Stimulated activated CD8-positive, alpha-beta memory T cell treated with anti-CD3 and anti-CD28 coated beads, Interleukin-4, amount 100 ng/mL, for 4 hours (primary cell): ENCODE data around the gene TMEM42.
A peak's percentile ranks its signal among the peaks of the same experiment; 100 is the strongest.
"Not testable (repeated sequence)": the region's sequence is repeated elsewhere in the genome, so short reads cannot be mapped to it uniquely, and the experiment has no call there.

Experiments
- DNase-seq, 2 donors: peaks; one replicate each; pipeline ENCODE4 v3.0.0-alpha.2; 2020; ENCODE audit warnings: low read depth in 2 of 2, low spot score in 1 of 2

The TMEM42 gene

DNA sequence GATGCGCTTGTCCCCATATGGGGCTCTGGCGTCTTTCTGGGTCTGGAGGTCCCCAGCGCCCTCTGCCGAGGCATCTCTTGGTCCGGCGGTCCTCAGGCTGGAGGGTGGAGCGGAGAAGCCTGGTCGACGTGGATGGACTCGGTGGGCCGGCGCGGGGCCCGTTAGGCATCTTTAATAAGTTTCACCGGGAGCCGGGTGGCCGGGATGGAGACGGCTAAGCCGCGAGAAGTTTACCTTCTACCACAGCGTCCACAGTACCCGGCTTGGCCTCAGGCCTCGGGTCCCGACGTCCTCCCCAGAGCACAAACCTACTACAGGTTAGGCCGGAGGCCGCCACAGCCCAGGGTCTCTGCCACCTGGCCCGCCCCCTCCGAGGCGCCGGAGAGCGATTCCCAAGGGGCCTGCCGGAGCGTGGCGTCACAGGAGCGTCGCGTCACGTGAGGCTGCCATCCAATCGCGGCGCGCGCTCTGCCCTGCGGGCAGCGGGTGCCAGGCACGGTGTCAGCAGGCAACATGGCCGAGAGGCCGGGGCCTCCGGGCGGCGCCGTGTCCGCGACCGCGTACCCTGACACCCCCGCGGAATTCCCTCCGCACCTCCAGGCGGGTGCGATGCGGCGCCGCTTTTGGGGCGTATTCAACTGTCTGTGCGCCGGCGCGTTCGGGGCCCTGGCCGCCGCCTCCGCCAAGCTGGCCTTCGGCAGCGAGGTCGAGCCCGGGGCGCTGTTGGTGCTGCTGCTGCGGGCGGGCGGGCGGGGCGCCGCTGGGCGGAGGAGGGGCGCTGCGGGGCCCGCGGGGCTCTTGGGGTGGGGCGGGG, at the start of gene TMEM42:
Gene TMEM42 (plus strand): TSS at position 501 of the 814 bp plus-strand sequence. CDS start 13 bp downstream, at position 514.
- peak; percentile 74 to 81 for DNase-seq

DNA sequence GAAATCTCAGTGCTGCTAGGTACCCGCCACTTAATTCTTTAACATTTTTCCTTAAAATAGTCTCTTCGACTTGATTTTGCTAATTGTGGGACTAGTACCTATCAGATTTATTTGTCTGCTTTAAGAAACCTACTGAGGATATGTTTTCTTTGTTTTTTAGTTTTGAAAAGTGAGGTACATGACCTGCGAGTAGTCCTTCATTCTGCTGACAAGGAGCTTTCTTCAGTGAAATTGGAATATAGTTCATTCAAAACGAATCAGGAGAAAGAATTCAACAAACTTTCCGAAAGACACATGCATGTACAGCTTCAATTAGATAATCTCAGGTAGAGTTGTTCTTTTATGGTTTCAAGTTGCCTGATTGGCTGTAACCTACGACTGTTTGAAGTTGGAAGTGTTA, 47.0 kb upstream of the TMEM42 start:
- DNase-seq, result no peak

DNA sequence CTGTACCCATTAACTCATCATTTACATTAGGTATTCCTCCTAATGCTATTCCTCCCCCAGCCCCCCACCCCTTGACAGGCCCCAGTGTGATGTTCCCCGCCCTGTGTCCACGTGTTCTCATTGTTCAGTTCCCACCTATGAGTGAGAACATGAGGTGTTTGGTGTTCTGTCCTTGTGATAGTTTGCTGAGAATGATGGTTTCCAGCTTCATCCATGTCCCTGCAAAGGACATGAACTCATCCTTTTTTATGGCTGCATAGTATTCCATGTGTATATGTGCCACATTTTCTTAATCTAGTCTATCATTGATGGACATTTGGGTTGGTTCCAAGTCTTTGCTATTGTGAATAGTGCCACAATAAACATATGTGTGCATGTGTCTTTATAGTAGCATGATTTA, 45.4 kb upstream of the TMEM42 start:
- DNase-seq, result not testable (repeated sequence)

DNA sequence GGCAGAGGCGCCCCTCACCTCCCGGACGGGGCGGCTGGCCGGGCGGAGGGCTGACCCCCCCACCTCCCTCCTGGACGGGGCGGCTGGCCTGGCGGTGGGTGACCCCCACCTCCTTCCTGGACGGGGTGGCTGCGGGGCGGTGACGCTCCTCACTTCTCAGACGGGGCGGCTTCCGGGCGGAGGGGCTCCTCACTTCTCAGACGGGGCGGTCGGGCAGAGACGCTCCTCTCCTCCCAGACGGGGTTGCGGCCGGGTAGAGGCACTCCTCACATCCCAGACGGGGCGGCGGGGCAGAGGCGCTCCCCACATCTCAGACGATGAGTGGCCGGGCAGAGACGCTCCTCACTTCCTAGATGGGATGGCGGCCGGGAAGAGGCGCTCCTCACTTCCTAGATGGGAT, 40.5 kb upstream of the TMEM42 start:
- DNase-seq, result not testable (repeated sequence)

DNA sequence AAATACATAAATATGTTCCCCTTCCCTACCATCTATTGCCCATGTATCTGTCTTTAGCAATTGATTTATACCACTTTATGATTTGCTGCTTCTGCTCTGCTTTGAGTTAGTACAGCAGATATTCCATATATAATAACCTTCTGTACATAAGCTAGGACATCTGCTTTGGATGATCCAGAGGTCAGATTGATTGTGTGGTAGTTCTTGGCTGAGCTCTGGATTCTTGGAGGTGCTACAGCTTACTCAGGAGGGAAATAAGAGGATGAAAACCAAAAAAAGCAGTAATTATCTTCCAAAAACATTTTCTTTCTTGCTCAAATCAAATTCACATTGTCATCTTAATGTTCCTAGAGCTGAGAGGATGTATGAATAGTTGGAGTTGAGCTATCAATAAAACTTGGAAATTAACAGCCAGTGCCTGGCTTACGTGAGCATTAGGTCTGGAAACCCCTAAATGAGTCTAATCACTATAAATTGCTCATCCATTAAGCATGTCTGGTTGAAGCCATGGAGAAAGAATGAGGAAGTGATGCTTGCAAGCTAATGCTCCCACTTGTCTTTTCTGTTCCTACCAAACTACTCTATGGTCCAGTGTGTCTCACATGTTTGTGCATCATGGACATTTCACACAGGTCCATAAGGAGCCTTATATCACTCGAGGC, 36.3 kb upstream of the TMEM42 start:
- no peak for DNase-seq

DNA sequence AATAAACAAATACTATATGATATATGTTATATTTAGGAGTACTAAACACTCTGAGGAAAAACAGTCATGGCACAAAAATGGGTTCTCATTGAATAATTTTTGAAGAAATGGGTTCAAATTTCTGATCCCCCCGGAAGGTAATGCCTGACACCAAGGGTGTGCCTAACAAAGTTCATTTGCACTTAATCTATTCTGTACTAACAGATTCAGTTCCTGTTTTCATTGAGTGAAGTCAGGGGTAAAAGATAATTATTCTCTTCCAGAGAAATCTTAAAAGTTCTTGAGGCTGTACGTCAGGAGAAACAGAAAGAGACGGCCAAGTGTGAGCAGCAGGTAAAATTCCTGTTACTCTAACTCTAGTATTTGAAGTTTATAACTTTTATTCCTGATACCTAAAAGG, 34.5 kb upstream of the TMEM42 start:
- no peak for DNase-seq

DNA sequence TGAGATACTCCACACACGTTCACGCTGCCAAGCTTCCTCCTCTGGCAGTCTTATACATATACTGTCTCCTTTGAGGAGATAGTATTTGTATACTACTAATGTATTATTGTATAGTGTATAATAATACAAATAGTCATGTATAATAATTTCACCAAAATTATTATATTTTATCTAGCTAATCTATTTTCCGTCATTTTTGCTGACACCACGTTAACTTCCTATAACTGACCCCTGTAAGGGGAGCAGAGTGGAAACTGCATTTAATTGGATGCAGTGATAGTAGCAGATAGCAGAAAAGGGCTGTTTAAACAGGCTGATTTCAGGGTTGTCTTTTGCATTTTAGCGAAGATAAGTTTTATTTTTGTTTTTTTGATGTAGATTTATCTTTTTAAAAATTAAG, 30.5 kb upstream of the TMEM42 start:
- DNase-seq, result no peak

DNA sequence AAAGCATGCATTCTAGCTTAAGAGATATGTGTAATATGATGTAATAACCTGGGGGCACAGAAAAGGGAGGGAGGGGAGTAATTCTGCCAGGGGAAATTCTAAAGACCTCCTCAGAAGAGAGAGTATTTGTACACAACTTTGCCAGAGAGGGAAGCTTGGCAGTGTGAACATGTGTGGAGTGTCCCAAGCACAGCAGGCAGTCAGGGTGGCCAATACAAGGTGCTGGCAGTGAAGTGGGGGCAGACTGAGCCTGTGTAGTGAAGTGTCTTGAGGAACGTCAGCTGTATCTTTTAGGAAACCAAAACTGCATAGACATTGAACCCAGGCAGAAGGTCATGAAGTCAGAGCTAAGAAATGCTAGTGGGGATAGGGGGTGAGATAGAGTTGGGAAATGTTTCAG, 29.7 kb upstream of the TMEM42 start:
- DNase-seq, result no peak

DNA sequence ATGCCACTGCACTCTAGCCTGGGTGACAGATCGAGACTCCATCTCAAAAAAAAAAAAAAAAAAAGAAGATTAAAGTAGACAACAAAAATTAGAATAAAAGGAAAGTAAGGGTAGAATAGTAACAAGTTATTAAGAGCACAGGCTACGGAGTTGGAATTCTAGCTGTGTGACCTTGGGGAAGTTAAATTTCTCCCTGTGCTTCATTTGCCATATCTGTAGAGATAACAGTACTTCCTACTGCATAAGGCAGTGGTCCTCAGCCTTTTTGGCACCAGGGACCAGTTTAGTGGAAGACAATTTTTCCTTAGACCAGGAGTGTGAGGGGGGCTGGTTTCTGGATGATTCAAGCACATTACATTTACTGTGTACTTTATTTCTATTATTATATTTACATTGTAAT, 28.7 kb upstream of the TMEM42 start:
- no peak for DNase-seq

DNA sequence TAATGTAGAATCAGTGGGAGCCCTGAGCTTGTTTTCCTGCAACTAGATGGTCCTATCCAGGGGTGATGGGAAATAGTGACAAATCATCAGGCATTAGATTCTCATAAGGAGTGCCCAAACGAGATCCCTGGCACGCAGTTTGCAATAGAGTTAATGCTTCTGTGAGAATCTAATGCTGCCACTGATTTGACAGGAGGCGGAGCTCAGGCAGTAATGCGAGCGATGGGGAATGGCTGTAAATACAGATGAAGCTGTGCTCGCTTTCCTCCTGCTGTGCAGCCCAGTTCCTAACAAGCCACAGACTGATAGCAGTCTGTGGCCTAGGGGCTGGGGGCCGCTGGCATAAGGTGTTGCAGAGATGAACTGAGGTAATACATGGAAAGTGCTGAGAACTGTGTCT, 28.3 kb upstream of the TMEM42 start:
- DNase-seq, result no peak

DNA sequence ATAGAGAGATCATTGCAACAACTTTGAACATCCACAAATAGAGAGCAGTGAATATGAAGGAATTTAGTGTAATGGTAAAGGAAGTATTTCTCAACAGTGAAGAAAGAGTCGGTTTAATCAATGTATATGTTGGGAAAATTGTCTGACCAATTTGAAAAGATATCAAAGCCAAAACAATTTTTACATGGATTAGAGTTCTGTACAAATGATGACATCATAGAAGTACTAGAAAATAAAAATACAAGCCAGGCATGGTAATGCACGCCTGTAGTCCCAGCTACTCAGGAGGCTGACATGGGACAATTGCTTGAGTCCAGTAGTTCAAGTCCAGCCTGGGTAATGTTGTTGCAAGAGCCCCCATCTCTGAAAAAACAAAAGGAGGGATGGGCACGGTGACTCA, 26.0 kb upstream of the TMEM42 start:
- DNase-seq, result no peak

DNA sequence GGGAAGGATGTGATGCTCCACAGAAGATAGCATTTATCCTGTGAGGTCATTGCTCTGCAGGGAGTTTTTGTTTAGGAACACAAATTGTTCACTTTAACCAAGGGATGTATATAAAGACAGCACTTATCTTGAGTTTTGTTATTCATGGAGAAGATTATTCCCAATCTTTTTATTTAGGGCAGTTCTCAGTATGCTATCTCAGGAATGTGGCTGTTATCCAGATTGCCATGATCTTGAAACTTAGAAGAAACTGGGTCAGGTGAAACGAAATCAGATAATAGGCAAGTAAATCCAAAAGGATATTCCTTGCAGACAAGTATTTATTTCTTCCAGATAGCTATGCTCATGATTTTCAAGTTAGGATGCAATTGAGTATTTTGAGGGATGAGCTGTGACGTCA, 19.3 kb upstream of the TMEM42 start:
- no peak for DNase-seq

DNA sequence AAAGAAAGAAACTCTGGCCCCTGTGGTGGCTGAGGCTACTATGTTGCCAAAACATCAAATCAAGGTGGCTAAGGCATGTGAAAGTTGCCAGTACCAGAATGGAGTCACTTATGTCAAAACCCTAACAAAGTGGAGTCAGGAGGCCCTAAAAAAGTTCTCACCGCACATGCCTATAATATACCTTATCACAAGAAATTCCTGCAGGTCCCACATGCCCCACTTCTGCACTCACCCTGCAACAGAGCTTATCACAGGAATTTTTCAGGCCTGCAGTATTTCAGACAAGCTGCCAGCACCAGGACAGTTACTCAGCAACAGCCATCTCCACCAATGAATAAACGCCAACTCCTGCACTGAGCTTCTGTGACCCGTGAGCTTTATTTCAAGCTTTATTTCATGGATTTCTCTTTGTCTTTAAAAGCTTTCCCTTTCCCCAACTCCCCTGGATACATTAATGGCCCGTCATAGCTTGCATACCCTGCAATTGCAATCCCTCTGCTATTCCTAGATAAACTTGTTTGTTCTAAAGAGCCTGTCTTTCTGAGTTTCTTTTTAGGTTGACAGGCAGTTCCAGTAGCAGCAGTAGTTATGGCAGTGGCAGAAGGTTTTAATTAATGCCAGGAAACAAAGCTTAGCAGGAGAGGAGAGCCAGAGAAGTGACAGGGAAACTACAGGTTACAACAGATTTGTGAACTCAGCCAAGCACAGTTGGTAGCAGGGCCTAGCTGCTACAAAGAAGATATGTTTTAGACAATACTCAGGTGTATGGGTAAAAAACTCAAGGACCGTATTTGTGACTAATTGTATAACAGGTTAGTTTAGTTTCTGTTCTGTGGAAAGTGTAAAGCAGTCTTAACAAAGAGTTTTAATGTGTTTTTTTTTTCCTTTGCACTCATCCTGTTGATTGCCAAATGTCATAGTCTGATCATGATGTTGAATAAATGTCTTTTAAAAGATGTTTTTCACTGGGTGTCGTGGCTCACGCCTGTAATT, 15.9 kb upstream of the TMEM42 start:
- DNase-seq, result no peak

DNA sequence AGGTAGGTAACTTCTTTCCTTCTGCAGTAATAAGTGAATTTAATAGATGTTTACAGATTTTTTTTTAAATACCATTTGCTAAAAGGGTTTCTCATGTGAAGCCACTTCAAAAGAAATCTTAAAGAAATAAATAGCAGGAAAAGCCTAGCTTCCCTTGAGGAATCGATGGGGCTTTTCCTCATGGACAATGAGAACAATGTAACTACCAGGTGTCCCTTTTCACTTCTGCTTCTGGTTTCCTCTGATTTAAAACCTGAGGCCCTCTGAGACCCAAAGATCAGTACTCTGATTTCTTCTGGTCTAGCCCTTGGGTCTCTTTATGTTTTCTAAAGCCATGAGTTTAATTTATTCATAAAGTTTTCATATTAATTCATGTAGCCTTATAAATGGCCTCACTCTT, 13.1 kb upstream of the TMEM42 start:
- DNase-seq, result no peak

DNA sequence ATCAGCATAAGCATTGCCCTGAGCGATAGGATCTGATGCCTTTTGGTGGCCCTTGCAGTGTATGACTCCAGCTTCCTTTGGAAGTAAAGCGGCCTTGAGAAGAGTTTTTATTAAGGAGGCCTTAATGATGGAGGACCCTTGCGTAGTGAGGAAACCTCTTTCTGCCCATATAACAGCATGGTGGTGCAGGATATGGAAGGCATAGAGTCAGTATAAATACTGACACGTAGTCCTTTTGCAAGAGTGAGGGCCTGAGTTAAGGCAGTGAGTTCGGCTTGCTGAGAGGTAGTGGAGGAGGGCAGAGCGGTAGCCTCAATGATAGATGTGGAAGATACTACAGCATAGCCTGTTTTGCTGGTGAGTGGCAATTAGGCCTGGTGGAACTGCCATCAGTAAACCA, 5.0 kb upstream of the TMEM42 start:
- not testable (repeated sequence) for DNase-seq

DNA sequence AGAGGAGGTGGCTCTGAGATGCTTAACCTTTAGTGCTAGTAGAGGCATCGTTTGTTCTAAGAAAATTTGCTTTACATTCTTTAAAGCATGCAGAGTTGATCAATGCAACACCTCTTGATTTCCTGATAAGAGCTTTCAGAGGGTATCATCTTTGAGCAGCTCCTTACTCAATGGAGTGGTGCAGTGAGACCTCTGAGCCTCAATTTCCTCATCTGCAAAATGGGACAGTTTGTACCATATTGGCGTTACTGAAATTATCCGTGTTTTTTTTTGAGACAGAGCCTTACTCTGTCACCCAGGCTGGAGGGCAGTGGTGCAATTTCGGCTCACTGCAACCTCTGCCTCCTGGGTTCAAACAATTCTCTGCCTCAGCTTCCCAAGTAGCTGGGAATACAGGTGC, 1.6 kb upstream of the TMEM42 start:
- no peak for DNase-seq

DNA sequence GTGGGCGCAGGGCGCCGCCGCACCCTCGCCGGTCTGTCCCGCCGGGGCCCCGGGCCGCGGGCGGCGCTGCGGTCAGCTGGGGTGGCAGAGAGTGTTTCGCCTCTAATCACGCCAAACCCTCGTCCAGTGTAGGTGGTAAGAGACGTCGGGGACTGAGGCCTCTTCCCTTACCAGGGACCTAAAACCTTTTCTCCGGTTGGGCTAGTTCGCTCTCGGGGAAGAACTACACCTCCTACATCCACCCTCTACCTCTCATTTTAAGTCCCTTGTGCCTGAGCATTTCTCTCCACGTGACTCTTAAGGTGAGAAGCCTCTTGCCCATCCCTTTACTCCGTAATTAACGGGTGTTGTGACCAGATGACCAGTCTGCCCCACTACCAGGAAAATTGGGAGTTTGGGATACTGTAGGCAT, 520 bp downstream of the TMEM42 start:
- DNase-seq, result peak in 1 of 2 donors; percentile 9

DNA sequence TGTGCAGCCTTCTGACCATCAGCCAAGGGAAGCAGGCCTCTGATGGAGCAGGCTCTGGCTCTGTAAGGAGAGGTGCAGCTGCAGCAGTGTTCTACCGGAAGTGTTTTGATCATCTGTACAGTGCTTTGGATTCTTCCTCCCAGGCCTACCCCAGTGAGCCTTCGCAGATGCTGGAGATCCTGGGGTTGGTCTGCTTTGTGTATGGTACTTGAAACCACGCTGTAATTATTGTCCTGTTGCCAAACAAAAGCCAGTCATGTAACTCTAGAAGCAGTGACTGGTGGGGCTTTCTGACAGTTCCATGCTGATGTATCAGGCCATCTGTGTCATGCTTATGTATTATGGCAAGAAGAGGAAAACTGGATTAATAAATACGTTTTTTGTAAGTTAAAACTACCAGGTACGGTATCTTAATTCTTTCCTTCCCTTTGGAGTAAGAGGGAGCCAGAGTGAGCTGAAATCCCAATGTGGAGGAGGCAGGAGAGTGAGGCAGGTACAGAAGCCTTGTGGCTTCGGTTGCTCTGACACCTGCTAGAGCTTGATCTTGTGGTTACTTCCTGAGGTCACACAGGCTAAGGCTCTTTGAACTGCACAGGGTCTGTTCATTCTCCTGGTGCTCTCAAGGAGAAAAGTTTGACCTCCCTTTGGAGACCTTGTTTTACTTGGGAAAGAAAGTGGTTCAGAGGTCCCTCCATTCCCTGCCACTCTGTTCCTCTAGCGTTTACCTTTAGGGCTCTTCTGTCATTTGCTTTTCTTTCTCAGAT, 3.7 kb downstream of the TMEM42 start:
- DNase-seq, result no peak

DNA sequence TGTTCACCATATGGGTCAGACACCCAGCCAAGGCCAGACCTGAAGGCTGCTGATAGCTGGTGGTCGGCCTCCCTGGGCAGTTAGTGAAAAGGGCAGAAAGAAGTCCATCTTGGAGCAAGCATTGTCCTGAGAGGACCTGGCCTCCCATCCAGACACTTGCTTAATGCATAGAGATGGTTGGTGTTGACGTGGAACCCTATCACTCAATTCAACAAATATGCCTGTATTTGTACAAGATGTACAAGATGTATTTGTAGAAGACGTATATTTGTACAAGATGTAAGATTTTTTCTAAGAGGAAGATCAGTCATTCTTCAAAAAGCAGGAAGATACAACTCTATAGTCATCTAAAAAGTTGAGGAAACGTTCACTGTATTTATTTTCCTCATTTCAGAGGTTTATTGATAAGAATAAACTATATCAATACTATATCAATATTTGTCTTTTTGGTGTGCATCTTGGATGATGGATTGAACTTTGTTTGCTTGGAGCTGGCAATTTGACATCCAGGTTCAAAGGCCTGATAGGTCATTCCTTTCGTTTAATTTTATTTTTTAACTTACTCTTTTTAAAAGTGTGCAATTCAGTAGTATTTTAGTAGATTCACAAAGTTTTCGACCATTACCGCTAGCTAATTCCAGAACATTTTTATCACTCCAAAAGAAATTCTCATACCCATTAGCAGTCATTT, 5.9 kb downstream of the TMEM42 start:
- DNase-seq, result no peak

DNA sequence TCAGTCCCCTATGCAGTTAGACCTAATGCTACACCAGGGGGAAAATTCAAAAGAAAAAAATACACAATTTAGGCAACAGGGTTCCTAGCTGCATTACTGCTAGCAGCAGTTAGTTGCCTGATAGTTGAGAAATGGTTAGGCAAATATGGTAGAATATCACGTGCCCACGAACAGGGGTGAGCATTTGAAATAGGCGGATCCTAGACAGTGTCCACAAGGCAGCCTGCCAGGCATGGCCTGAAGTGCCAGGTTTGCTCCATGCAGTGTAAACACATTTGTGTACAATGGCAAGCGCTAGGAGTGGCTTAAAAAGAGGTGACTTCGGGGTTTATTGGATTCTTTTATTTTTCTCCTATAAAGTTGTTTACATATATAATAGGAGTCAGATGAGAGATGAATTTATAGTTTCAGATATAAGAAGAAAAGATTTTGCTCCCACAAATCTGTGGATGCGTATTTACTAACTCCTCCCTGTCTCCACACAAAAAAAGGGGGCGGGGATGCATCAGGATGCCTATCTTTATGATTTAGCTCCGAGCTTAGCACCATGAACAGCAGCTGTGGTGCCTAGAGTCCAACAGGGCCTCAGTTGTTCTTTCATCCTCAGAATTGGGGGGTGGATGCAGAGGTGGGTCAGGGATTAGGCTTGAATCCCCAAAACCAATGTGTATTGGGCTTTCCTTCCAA, 8.8 kb downstream of the TMEM42 start:
- no peak for DNase-seq
